WTC11 (cell line): ENCODE measurements around the gene ERC2.

Source experiments
- CBFB ChIP-seq: sonication (generic); formaldehyde crosslinking; IDR thresholded peaks from 2 replicates; pipeline ENCODE4 v1.8.1; 2022; ENCODE audit warnings: mild to moderate bottlenecking, low read depth, missing genetic modification reagents
- CREM ChIP-seq: sonication (generic); formaldehyde crosslinking; IDR thresholded peaks from 2 replicates; pipeline ENCODE4 v1.8.1; 2022; ENCODE audit warnings: mild to moderate bottlenecking, missing genetic modification reagents, moderate library complexity
- CTCF ChIP-seq: fragments of 200-600 bp; IDR thresholded peaks from 2 replicates; pipeline ENCODE4 v1.8.0; 2022; ENCODE audit warnings: antibody characterized with exemption
- E2F4 ChIP-seq: sonication (generic); formaldehyde crosslinking; IDR thresholded peaks from 2 replicates; pipeline ENCODE4 v1.8.1; 2022; ENCODE audit warnings: low read depth, mild to moderate bottlenecking, moderate library complexity, missing genetic modification reagents, borderline replicate concordance
- E2F5 ChIP-seq: sonication (generic); formaldehyde crosslinking; IDR thresholded peaks from 2 replicates; pipeline ENCODE4 v1.8.1; 2022; ENCODE audit warnings: mild to moderate bottlenecking, moderate library complexity, missing genetic modification reagents
- GABPB1 ChIP-seq: sonication (generic); formaldehyde crosslinking; IDR thresholded peaks from 2 replicates; pipeline ENCODE4 v1.8.1; 2023; ENCODE audit warnings: mild to moderate bottlenecking, missing genetic modification reagents
- HMGXB4 ChIP-seq: sonication (generic); formaldehyde crosslinking; IDR thresholded peaks from 2 replicates; pipeline ENCODE4 v1.8.1; 2023; ENCODE audit warnings: mild to moderate bottlenecking, moderate library complexity, missing genetic modification reagents
- MAX ChIP-seq: sonication (generic); formaldehyde crosslinking; IDR thresholded peaks from 2 replicates; pipeline ENCODE4 v1.8.0; 2022; ENCODE audit warnings: mild to moderate bottlenecking, missing genetic modification reagents
- MLX ChIP-seq: sonication (generic); formaldehyde crosslinking; IDR thresholded peaks from 2 replicates; pipeline ENCODE4 v1.8.1; 2023; ENCODE audit warnings: mild to moderate bottlenecking, missing genetic modification reagents, moderate library complexity
- SP1 ChIP-seq: sonication (generic); formaldehyde crosslinking; conservative IDR thresholded peaks from 2 replicates; pipeline ENCODE4 v1.8.1; 2022; ENCODE audit warnings: missing genetic modification reagents
- TCF7 ChIP-seq: sonication (generic); formaldehyde crosslinking; IDR thresholded peaks from 2 replicates; pipeline ENCODE4 v1.8.0; 2022; ENCODE audit warnings: mild to moderate bottlenecking, low read depth, missing genetic modification reagents, moderate library complexity
- ZNF121 ChIP-seq: sonication (generic); formaldehyde crosslinking; IDR thresholded peaks from 2 replicates; pipeline ENCODE4 v1.8.0; 2023; ENCODE audit warnings: missing genetic modification reagents

GRCh38 chr3:56502738-56503137, 34.5 kb upstream of the ERC2 start:
- TF ChIP-seq CTCF: no peak
- TF ChIP-seq TCF7: no peak
- TF ChIP-seq MAX (CRISPR knock-in tag): no peak
- TF ChIP-seq CBFB (CRISPR knock-in tag): no peak
- TF ChIP-seq ZNF121 (CRISPR knock-in tag): no peak
- TF ChIP-seq E2F5 (CRISPR knock-in tag): no peak
- no peak for TF ChIP-seq E2F4 (CRISPR knock-in tag)
- TF ChIP-seq MLX (CRISPR knock-in tag): no peak
- TF ChIP-seq CREM (CRISPR knock-in tag): no peak
- TF ChIP-seq HMGXB4 (CRISPR knock-in tag): no peak
- TF ChIP-seq SP1 (CRISPR knock-in tag): no peak
- no peak for TF ChIP-seq GABPB1 (CRISPR knock-in tag)
